LNCAP (cell line): Measurements from ENCODE around the gene MIA.

Source experiments
- TF ChIP-seq, protein P1 (sequence below): fragments of 450-650 bp; IDR thresholded peaks from 2 replicates; pipeline ENCODE4 v1.5.1; 2017; ENCODE audit warnings: mild to moderate bottlenecking

The MIA gene

DNA sequence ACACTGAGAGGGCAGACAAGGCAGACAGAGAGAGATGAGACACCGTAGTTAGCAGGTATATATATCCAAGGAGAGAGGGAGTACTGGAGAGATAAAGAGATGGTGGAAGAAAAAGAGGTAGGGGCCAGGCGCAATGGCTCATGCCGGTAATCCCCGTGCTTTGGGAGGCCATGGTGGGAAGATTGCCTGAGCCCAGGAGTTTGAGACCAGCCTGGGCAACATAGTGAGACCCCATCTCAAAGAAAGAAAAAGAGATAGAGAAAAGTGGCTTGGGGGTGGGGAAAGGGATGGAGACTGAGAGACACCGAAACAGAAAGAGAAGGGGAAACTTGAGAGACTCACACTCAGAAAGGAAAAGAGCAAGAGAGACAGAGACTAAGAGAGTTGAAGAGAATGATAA is 5.3 kb downstream of the MIA start:
- TF ChIP-seq, protein P1, sequence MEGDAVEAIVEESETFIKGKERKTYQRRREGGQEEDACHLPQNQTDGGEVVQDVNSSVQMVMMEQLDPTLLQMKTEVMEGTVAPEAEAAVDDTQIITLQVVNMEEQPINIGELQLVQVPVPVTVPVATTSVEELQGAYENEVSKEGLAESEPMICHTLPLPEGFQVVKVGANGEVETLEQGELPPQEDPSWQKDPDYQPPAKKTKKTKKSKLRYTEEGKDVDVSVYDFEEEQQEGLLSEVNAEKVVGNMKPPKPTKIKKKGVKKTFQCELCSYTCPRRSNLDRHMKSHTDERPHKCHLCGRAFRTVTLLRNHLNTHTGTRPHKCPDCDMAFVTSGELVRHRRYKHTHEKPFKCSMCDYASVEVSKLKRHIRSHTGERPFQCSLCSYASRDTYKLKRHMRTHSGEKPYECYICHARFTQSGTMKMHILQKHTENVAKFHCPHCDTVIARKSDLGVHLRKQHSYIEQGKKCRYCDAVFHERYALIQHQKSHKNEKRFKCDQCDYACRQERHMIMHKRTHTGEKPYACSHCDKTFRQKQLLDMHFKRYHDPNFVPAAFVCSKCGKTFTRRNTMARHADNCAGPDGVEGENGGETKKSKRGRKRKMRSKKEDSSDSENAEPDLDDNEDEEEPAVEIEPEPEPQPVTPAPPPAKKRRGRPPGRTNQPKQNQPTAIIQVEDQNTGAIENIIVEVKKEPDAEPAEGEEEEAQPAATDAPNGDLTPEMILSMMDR: no peak

DNA sequence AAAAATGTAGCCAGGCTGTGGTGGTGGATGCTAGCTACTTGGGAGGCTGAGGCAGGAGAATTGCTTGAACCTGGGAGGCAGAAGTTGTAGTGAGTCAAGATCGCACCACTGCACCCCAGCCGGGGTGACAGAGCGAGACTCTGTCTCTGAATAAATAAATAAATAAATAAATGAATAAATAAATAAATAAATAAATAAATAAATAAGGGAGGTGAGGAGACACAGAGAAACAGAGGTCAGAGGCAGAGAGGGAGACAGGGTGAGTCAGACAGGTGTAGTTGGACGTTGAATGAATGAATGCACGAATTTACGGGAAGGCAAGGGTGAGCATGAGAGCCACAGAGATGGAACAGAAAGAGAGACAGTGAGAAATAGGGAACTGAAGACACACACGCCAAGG is 5.8 kb downstream of the MIA start:
- TF ChIP-seq, protein P1: no peak

DNA sequence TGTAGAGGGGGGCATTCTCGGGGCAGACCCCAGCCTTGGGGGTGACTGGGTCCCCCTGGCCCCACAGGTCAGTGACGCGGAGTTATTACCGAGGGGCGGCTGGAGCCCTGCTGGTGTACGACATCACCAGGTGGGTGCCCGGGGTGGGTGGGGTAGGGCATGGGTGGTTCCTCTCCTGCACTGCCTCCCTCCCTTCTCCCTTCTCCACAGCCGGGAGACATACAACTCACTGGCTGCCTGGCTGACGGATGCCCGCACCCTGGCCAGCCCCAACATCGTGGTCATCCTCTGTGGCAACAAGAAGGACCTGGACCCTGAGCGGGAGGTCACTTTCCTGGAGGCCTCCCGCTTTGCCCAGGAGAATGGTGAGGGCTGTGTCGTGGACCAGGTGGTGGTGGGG is 8.4 kb downstream of the MIA start:
- TF ChIP-seq, protein P1: no peak

DNA sequence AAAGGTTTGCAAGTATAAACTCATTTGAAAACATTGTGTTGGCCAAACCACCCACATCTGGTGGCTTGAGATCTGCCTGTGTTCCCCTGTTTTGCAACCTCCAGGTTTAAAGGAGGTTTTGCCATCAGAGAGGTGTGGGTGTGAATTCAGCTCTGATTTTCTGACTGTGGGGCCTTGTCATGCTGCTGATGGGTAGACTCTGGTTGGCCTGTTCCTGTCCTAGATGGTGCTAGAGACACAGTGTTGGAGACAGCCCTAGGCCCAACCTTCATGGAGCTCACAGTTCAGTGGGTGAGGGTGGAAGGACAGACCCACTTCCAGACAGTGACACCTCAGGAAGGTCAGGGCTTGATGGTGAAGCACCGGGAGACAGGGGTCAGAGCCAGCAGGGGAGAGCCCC is 10.2 kb downstream of the MIA start:
- TF ChIP-seq, protein P1: no peak

DNA sequence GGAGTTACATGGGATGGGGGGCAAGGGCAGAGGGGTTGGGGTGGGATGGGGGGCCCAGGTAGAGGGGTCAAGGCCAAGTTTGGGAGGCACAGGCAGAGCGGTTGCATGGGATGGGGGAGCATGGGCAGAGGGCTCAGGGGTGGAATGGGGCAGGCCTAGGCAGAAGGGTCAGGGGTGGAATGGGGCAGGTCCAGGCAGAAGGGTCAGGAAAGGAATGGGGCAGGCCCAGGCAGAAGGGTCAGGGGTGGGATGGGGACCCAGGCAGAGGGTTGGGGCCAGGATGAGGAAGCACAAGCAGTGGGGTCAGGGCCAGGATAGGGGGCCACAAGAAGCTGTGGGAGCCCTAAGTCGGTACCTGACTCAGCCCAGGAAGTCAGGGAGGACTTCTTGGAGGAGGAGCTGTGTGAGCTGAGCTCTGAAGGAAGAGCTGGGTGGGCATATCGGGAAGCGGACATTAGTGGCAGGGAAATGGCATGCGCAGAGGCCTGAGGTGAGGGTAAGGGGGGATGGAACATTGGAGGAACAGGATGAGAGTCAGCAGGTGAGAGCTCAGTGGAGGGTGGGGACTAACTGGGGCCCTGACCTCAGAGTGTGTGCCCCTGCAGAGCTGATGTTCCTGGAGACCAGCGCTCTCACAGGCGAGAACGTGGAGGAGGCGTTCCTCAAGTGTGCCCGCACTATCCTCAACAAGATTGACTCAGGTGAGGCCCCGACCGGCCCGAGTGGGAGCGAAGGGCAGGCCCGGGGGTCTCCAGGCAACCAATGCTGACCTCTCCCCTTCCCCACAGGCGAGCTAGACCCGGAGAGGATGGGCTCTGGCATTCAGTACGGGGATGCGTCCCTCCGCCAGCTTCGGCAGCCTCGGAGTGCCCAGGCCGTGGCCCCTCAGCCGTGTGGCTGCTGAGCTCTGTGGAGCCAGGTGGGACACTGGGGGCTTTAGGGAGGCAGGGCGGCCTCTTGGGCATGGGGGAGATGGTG is 11.0 kb downstream of the MIA start:
- TF ChIP-seq, protein P1: no peak

DNA sequence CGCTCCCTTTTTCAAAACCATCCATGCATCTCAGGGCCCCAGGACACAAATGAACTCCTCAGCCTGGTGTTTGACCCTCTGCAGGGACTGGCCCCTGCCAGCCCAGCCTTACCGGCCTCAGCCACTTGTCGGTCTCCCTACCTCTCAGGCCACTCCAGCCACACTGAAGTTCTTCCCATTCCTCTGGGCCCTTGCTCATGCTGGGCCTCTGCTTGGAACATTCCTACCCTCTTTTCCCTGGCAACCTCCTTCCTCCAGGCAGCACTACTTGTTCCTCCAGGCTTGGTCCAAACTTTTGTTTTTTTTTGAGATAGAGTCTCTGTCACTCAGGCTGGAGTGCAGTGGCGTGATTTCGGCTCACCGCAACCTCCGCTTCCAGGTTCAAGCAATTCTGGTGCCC is 16.0 kb downstream of the MIA start:
- TF ChIP-seq, protein P1: no peak

DNA sequence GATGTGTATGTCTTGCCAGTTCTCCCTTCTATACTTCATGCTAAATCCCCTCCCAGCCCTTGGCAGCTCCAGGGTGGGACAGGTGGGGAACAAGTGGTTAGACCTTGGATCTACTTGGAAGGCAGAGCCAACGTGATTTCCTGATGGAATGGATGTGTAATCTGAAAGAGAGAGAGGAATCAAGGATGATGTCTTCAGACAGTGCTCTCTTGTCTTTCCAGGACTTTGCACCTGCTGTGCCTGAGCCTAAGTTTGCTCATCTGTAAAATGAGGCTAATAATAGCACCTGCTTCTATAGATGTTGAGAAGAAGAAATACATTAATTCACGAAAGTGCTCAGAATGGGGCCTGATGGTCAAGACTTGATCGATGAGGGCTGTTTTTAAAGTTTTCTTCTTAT is 16.7 kb downstream of the MIA start:
- TF ChIP-seq, protein P1: no peak
